Mesenchymal stem cell (in vitro differentiated cells and primary cell): ENCODE results near the gene DAGLB.

ENCODE experiments used
- DNase-seq: peaks from one replicate; pipeline ENCODE4 v3.0.0-alpha.2; 2013
- H2AFZ ChIP-seq: one replicate; pipeline ENCODE4 v1.6.1; 2013; ENCODE audit warnings: low read depth, mild to moderate bottlenecking, control low read depth, inconsistent platforms, low read length, moderate library complexity
- H2AK5ac ChIP-seq: 2 replicates; pipeline ENCODE4 v1.6.1; 2013; ENCODE audit warnings: low read length, moderate library complexity, mild to moderate bottlenecking, inconsistent platforms; ENCODE audit not compliant: severe bottlenecking
- H2BK120ac ChIP-seq: one replicate; pipeline ENCODE4 v1.6.1; 2013; ENCODE audit warnings: low read depth, mild to moderate bottlenecking, inconsistent platforms, low read length, moderate library complexity
- H2BK12ac ChIP-seq, 2 experiments: one replicate each; pipeline ENCODE4 v1.6.1; 2013; ENCODE audit warnings: inconsistent platforms in 2 of 2, low read length in 2 of 2, mild to moderate bottlenecking in 2 of 2, moderate library complexity in 2 of 2, control low read depth in 1 of 2
- H2BK15ac ChIP-seq: one replicate; pipeline ENCODE4 v1.6.1; 2013; ENCODE audit warnings: mild to moderate bottlenecking, low read depth, inconsistent platforms; ENCODE audit not compliant: poor library complexity, severe bottlenecking
- H2BK5ac ChIP-seq: 2 replicates; pipeline ENCODE4 v1.6.1; 2013; ENCODE audit warnings: low read depth, mild to moderate bottlenecking, low read length, control low read depth, inconsistent platforms; ENCODE audit not compliant: poor library complexity, severe bottlenecking
- H3K14ac ChIP-seq, 2 experiments: one replicate each; pipeline ENCODE4 v1.6.1; 2013; ENCODE audit warnings: inconsistent platforms in 2 of 2, low read length in 2 of 2, control low read depth in 1 of 2, mild to moderate bottlenecking in 1 of 2, moderate library complexity in 1 of 2
- H3K18ac ChIP-seq, 2 experiments: one replicate each; pipeline ENCODE4 v1.6.1; 2013; ENCODE audit warnings: inconsistent platforms in 2 of 2, low read length in 2 of 2, control low read depth in 1 of 2, low read depth in 1 of 2, mild to moderate bottlenecking in 1 of 2
- H3K23ac ChIP-seq, 2 experiments: one replicate each; pipeline ENCODE4 v1.6.1; 2013; ENCODE audit warnings: inconsistent platforms in 2 of 2, low read length in 2 of 2, mild to moderate bottlenecking in 2 of 2, moderate library complexity in 2 of 2, control low read depth in 1 of 2
- H3K27ac ChIP-seq: 2 replicates; pipeline ENCODE4 v1.5.1; 2013; ENCODE audit warnings: mild to moderate bottlenecking, moderate library complexity, low read length, control low read depth, inconsistent platforms; ENCODE audit not compliant: poor library complexity, severe bottlenecking
- H3K27me3 ChIP-seq, 2 experiments: 2 replicates each; pipeline versions ENCODE4 v1.6.1 to v1.7.0; 2013; ENCODE audit warnings: low read length in 2 of 2, mild to moderate bottlenecking in 2 of 2, moderate library complexity in 2 of 2, control low read depth in 1 of 2, inconsistent platforms in 1 of 2; ENCODE audit not compliant: control insufficient read depth in 1 of 2, insufficient read depth in 1 of 2
- H3K36me3 ChIP-seq, 2 experiments: 2 replicates each; pipeline versions ENCODE4 v1.6.1 to v1.7.0; 2013; ENCODE audit warnings: low read length in 2 of 2, control low read depth in 1 of 2, inconsistent platforms in 1 of 2, low read depth in 1 of 2, mild to moderate bottlenecking in 1 of 2; ENCODE audit not compliant: insufficient read depth in 2 of 2, control insufficient read depth in 1 of 2
- H3K4ac ChIP-seq, 2 experiments: one replicate each; pipeline ENCODE4 v1.6.1; 2013; ENCODE audit warnings: inconsistent platforms in 2 of 2, low read length in 2 of 2, mild to moderate bottlenecking in 2 of 2, moderate library complexity in 2 of 2, control low read depth in 1 of 2, low read depth in 1 of 2
- H3K4me1 ChIP-seq: 2 replicates; pipeline ENCODE4 v1.6.1; 2013; ENCODE audit warnings: low read depth, low read length, control low read depth; ENCODE audit not compliant: control insufficient read depth, insufficient read depth
- H3K4me2 ChIP-seq: 2 replicates; pipeline ENCODE4 v1.6.1; 2013; ENCODE audit warnings: low read length, mild to moderate bottlenecking, inconsistent platforms; ENCODE audit not compliant: poor library complexity, severe bottlenecking
- H3K4me3 ChIP-seq, 2 experiments: 2 replicates each; pipeline versions ENCODE4 v1.5.1 to v1.7.0; 2013; ENCODE audit warnings: low read length in 2 of 2, mild to moderate bottlenecking in 2 of 2, control low read depth in 1 of 2, low read depth in 1 of 2; ENCODE audit not compliant: insufficient read depth in 1 of 2
- H3K79me1 ChIP-seq: replicated peaks from 2 replicates; pipeline ENCODE4 v1.6.1; 2013; ENCODE audit warnings: mild to moderate bottlenecking, control low read depth, low read length, inconsistent platforms; ENCODE audit not compliant: poor library complexity, severe bottlenecking
- H3K9ac ChIP-seq: 2 replicates; pipeline ENCODE4 v1.7.0; 2013; ENCODE audit warnings: mild to moderate bottlenecking, low read length, moderate library complexity
- H3K9me3 ChIP-seq: 2 replicates; pipeline ENCODE4 v1.7.0; 2013; ENCODE audit warnings: mild to moderate bottlenecking, low read length; ENCODE audit not compliant: control insufficient read depth
- H4K8ac ChIP-seq: one replicate; pipeline ENCODE4 v1.6.1; 2013; ENCODE audit warnings: inconsistent platforms, mild to moderate bottlenecking, low read length, moderate library complexity
- H4K91ac ChIP-seq: one replicate; pipeline ENCODE4 v1.6.1; 2013; ENCODE audit warnings: mild to moderate bottlenecking, low read length, inconsistent platforms
- WGBS: methylation state at CpG from one replicate; pipeline ENCODE4 v1.1.7; 2013; ENCODE audit warnings: mixed read lengths; 5-methylcytosine and 5-hydroxymethylcytosine counted together

Gene DAGLB

DNA sequence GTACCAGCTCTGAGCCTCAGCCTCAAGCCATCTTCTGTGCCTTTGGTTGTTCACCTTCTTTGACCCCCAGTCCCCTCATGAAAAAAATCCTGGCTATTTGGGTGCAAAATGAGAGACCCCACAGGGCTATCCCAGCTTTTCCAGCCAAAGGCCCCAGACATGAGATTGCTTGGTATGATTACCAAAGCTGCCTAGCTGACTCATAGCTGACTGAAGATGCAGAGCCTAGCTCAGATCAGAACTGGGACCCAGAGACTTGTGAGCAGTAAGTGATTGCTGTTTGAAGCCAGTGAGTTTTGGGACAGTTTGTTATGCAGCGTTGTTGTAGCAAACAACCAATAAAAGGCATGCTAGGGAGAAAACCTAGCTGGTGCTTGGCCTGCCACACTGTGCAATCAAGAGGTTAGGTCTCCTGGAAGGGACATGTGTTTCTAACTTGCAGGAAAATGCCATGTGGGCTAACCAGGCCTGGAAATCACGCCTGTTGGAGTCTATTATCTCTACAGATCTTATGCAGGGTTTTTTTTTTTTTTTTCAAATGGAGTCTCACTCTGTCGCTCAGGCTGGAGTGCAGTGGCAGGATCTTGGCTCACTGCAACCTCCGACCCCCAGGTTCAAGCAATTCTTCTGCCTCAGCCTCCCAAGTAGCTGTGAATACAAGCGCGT is 48.0 kb upstream of the DAGLB start:
- Histone ChIP-seq H3K4ac (no peak overlapping the region), H3K4me3 (no peak overlapping the region), H2AK5ac (no peak overlapping the region), H3K4me2 (no peak overlapping the region), H4K8ac (no peak overlapping the region), H2BK15ac (no peak overlapping the region), H2BK5ac (no peak overlapping the region), H2AFZ (no peak overlapping the region), H4K91ac (no peak overlapping the region), H3K79me1 (no peaks in the 10 kb centered on the region), H3K4me1 (no peaks in the 10 kb centered on the region), H3K9ac (no peak overlapping the region), H3K18ac (no peak overlapping the region), H3K23ac (no peak overlapping the region), H2BK12ac (no peak overlapping the region), H2BK120ac (no peak overlapping the region), H3K27ac (no peak overlapping the region), H3K27me3 (peaks cover 13 to 18% of the 10 kb centered on the region in 2 experiments), H3K9me3 (no peaks in the 10 kb centered on the region), H3K14ac (no peak overlapping the region), H3K36me3 (no peaks in the 10 kb centered on the region)
- WGBS, result 74% methylated on average over 3 of the region's 6 CpGs
- peak; percentile 42 for DNase-seq

DNA sequence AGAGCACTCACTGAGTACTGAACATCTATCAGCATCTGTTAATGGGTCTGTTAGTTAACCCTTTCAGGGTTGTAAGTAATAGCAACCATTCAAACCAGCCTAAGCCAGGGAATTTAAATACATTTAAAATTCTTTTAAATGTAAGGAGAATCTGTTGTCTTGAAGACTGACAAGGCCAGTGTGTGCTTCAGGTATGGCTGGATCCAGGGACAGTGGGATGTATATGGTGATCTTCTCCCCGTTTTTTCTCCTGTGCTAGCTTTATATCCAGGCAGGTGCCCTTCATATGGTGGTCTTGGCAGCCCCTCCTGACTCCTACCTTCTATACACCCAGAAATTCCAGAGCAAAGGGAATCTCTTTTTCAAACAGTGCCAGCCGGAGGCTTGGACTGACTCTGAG is 46.6 kb upstream of the DAGLB start:
- no peaks in the 10 kb centered on the region for H3K79me1 ChIP-seq
- H3K9me3 ChIP-seq, result peaks cover 3% of the 10 kb centered on the region
- no peak overlapping the region for H3K14ac ChIP-seq
- H2BK15ac ChIP-seq, result no peak overlapping the region
- H4K8ac ChIP-seq, result no peak overlapping the region
- H3K4me1 ChIP-seq, result no peaks in the 10 kb centered on the region
- H3K18ac ChIP-seq, result no peak overlapping the region
- peaks cover 14 to 20% of the 10 kb centered on the region in 2 experiments for H3K27me3 ChIP-seq
- H2AK5ac ChIP-seq, result no peak overlapping the region
- H3K9ac ChIP-seq, result no peak overlapping the region
- no peaks in the 10 kb centered on the region for H3K36me3 ChIP-seq
- no peak overlapping the region for H3K4ac ChIP-seq
- no peak overlapping the region for H3K23ac ChIP-seq
- 29% methylated on average over 1 of the region's 2 CpGs for WGBS
- H2BK12ac ChIP-seq, result no peak overlapping the region
- H2BK120ac ChIP-seq, result no peak overlapping the region
- no peak overlapping the region for H3K4me2 ChIP-seq
- no peak overlapping the region for H2AFZ ChIP-seq
- no peak overlapping the region for H4K91ac ChIP-seq
- DNase-seq, result no peak
- no peak overlapping the region for H2BK5ac ChIP-seq
- H3K27ac ChIP-seq, result no peak overlapping the region
- no peak overlapping the region for H3K4me3 ChIP-seq

DNA sequence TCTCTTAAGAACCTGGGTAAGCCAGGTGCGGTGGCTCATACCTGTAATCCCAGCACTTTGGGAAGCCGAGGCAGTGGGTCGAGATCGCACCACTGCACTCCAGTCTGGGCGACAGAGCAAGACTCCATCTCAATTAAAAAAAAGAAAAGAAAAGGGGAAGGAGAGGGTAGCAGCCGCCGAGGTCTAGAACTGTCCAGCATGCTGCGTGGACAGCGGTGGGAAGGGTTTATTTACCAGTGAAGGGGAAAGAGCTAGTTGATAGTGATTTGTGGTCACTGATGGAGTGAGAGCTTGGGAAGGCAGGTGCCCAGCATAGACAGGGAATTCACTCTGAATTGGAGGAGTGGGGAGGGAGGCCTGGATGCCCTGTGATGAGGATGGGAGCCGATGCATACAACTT is 43.4 kb upstream of the DAGLB start:
- no peak overlapping the region for H2AFZ ChIP-seq
- H3K9ac ChIP-seq, result no peak overlapping the region
- no peak overlapping the region for H3K4me3 ChIP-seq
- no peak overlapping the region for H3K23ac ChIP-seq
- H2BK5ac ChIP-seq, result no peak overlapping the region
- H2AK5ac ChIP-seq, result no peak overlapping the region
- H2BK12ac ChIP-seq, result no peak overlapping the region
- no peak overlapping the region for H2BK120ac ChIP-seq
- no peak overlapping the region for H3K4me2 ChIP-seq
- 90% methylated on average over 10 of the region's 10 CpGs for WGBS
- no peak overlapping the region for H2BK15ac ChIP-seq
- no peak overlapping the region for H3K27ac ChIP-seq
- peaks cover 14 to 20% of the 10 kb centered on the region in 2 experiments for H3K27me3 ChIP-seq
- H3K79me1 ChIP-seq, result no peaks in the 10 kb centered on the region
- no peak overlapping the region for H3K4ac ChIP-seq
- H3K36me3 ChIP-seq, result no peaks in the 10 kb centered on the region
- H3K4me1 ChIP-seq, result no peaks in the 10 kb centered on the region
- no peak overlapping the region for H4K8ac ChIP-seq
- no peak for DNase-seq
- H3K18ac ChIP-seq, result no peak overlapping the region
- H3K14ac ChIP-seq, result no peak overlapping the region
- H3K9me3 ChIP-seq, result peaks cover 3% of the 10 kb centered on the region
- H4K91ac ChIP-seq, result no peak overlapping the region

DNA sequence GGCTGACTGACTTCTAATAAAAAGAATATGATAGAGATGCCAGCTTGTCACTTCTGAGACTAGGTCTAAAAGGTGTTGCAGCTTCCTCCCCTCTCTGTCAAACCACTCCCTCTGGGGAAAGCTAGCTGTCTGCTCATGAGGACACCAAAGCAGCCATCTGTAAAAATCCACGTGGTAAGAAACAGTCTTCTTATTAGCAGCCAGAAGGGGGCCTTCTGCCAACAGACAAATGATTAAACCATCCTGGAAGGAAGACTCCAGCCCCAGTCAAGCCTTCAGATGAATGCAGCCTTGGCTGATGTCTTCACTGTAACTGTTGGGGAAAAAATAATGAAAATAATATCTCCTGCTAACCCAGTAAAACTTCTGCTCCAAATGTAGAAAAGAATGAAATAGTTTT is 41.9 kb upstream of the DAGLB start:
- peaks cover 3% of the 10 kb centered on the region for H3K9me3 ChIP-seq
- H3K27me3 ChIP-seq, result peaks cover 13 to 20% of the 10 kb centered on the region in 2 experiments
- H3K18ac ChIP-seq, result no peak overlapping the region
- no peak overlapping the region for H4K91ac ChIP-seq
- H3K79me1 ChIP-seq, result no peaks in the 10 kb centered on the region
- no peak overlapping the region for H2BK5ac ChIP-seq
- H2BK120ac ChIP-seq, result no peak overlapping the region
- H3K9ac ChIP-seq, result no peak overlapping the region
- WGBS, result 56% methylated on average over 1 of the region's 1 CpG
- H3K4me1 ChIP-seq, result peaks cover 1% of the 10 kb centered on the region
- H3K27ac ChIP-seq, result no peak overlapping the region
- no peak overlapping the region for H2BK12ac ChIP-seq
- H3K23ac ChIP-seq, result no peak overlapping the region
- H4K8ac ChIP-seq, result no peak overlapping the region
- no peak overlapping the region for H3K14ac ChIP-seq
- H3K4ac ChIP-seq, result no peak overlapping the region
- no peak for DNase-seq
- H2BK15ac ChIP-seq, result no peak overlapping the region
- no peak overlapping the region for H2AK5ac ChIP-seq
- H3K4me2 ChIP-seq, result no peak overlapping the region
- no peak overlapping the region for H3K4me3 ChIP-seq
- H3K36me3 ChIP-seq, result no peaks in the 10 kb centered on the region
- no peak overlapping the region for H2AFZ ChIP-seq
